HCT116 (cell line): ENCODE measurements around the gene LAMB4. TPM values are rescaled to one million over a fixed set of nuclear protein-coding genes. Genes with fewer than 3 reads are reported as not detected.

ENCODE experiments used
- ATAC-seq: fragments of 200-7000 bp; cut with Tn5 transposase; 2 replicates; pipeline ENCODE4 v1.9.1; 2020; ENCODE audit warnings: mild to moderate bottlenecking, moderate library complexity
- BruUV-seq: library from RNA; stranded (reverse); fragments of 400-500 nt; replicated peaks from 2 replicates; lab custom pipeline; 2021; lab: Mats Ljungman, UMichigan
- CTCF ChIA-PET: fragments of 300-600 bp; sonication (Branson Sonifier 250); formaldehyde crosslinking; loops from one replicate; lab custom pipeline; 2021; ENCODE audit warnings: antibody characterized with exemption; lab: Charles Lee
- POLR2A ChIA-PET: fragments of 300-600, 350-600 bp; sonication (Branson Sonifier 250); formaldehyde crosslinking; loops from one replicate; lab custom pipeline; 2021; ENCODE audit warnings: antibody characterized with exemption; lab: Charles Lee
- RAD21 ChIA-PET, 2 experiments: fragments of 300-600 bp; sonication (Branson Sonifier 250); formaldehyde crosslinking; loops; one replicate each; lab custom pipeline; 2023; ENCODE audit warnings: low total read pairs in 2 of 2; ENCODE audit not compliant: uncharacterized antibody in 2 of 2, unreplicated experiment in 2 of 2, low non-redundant PET in 1 of 2; lab: Charles Lee
- DNase-seq: peaks from one replicate; pipeline ENCODE4 v3.0.0-alpha.2; 2010; ENCODE audit warnings: low read depth, low spot score
- H2AFZ ChIP-seq: fragments of 200-600 bp; shearing (Covaris generic), sonication (generic); 2 replicates; pipeline ENCODE4 v1.6.1; 2017; ENCODE audit warnings: low read depth, mixed run types, mixed read lengths, antibody characterized with exemption, low read length; ENCODE audit not compliant: poor library complexity, severe bottlenecking
- H3K27ac ChIP-seq: 2 replicates; pipeline ENCODE4 v1.5.1; 2012; ENCODE audit warnings: low read depth, low read length
- H3K27me3 ChIP-seq: fragments of 200-600 bp; sonication (generic); 2 replicates; pipeline ENCODE4 v1.6.1; 2016; ENCODE audit warnings: mixed run types, low read length, mixed read lengths; ENCODE audit not compliant: insufficient read depth
- H3K36me3 ChIP-seq, 2 experiments: fragments of 200-500 bp in 1 of 2; fragments of 200-600 bp in 1 of 2; sonication (Bioruptor generic) in 1 of 2; sonication (generic) in 1 of 2; 2 replicates each; pipeline versions ENCODE4 v1.5.1 to v1.6.1; 2014 to 2016; ENCODE audit warnings: low read length in 2 of 2, inconsistent platforms in 1 of 2, mixed read lengths in 1 of 2, mixed run types in 1 of 2; ENCODE audit not compliant: insufficient read depth in 2 of 2, control insufficient read depth in 1 of 2
- H3K4me1 ChIP-seq, 2 experiments: fragments of 200-600 bp in 1 of 2; sonication (generic) in 1 of 2; 2 replicates each; pipeline versions ENCODE4 v1.5.1 to v1.6.1; 2012 to 2017; ENCODE audit warnings: low read length in 2 of 2, inconsistent platforms in 1 of 2, mild to moderate bottlenecking in 1 of 2, mixed read lengths in 1 of 2, mixed run types in 1 of 2, moderate library complexity in 1 of 2; ENCODE audit not compliant: insufficient read depth in 2 of 2, control insufficient read depth in 1 of 2
- H3K4me2 ChIP-seq: fragments of 200-600 bp; sonication (generic); 2 replicates; pipeline ENCODE4 v1.6.1; 2017; ENCODE audit warnings: mixed run types, low read length, mixed read lengths
- H3K4me3 ChIP-seq, 2 experiments: fragments of 200-600 bp in 1 of 2; sonication (generic) in 1 of 2; replicated peaks in 1 of 2; 2 replicates each; pipeline ENCODE4 v1.5.1; 2011 to 2016; ENCODE audit warnings: low read length in 2 of 2, control low read depth in 1 of 2, low read depth in 1 of 2, mild to moderate bottlenecking in 1 of 2, mixed read lengths in 1 of 2, mixed run types in 1 of 2
- H3K79me2 ChIP-seq: fragments of 200-600 bp; sonication (generic); 2 replicates; pipeline ENCODE4 v1.6.1; 2017; ENCODE audit warnings: mild to moderate bottlenecking, mixed run types, low read length, moderate library complexity, mixed read lengths; ENCODE audit not compliant: insufficient read depth
- H3K9ac ChIP-seq: fragments of 200-600 bp; sonication (generic); 2 replicates; pipeline ENCODE4 v1.6.1; 2016; ENCODE audit warnings: low read length, mixed read lengths
- H3K9me2 ChIP-seq: fragments of 200-600 bp; sonication (generic), shearing (Covaris generic); 2 replicates; pipeline ENCODE4 v1.6.1; 2017; ENCODE audit warnings: mixed run types, mild to moderate bottlenecking, moderate library complexity; ENCODE audit not compliant: insufficient read depth
- H3K9me3 ChIP-seq, 2 experiments: fragments of 200-500 bp in 1 of 2; fragments of 200-600 bp in 1 of 2; sonication (Bioruptor generic) in 1 of 2; sonication (generic) in 1 of 2; 2 replicates each; pipeline ENCODE4 v1.6.1; 2014 to 2017; ENCODE audit warnings: low read length in 2 of 2, mixed read lengths in 2 of 2, inconsistent platforms in 1 of 2, low read depth in 1 of 2, mild to moderate bottlenecking in 1 of 2, mixed run types in 1 of 2, moderate library complexity in 1 of 2; ENCODE audit not compliant: control insufficient read depth in 1 of 2, insufficient read depth in 1 of 2
- H4K20me1 ChIP-seq: fragments of 200-600 bp; sonication (generic), shearing (Covaris generic); 2 replicates; pipeline ENCODE4 v1.6.1; 2017; ENCODE audit warnings: mixed run types, mild to moderate bottlenecking, moderate library complexity; ENCODE audit not compliant: insufficient read depth
- CBX3 ChIP-seq: IDR thresholded peaks from 2 replicates; pipeline ENCODE4 v1.6.1; 2012; ENCODE audit warnings: low read depth
- ELF1 ChIP-seq: IDR thresholded peaks from 2 replicates; pipeline ENCODE4 v1.6.1; 2012; ENCODE audit warnings: low read depth, borderline replicate concordance
- EZH2 ChIP-seq: fragments of 200-600 bp; sonication (generic); IDR thresholded peaks from 2 replicates; pipeline ENCODE4 v1.6.1; 2017; ENCODE audit warnings: antibody characterized with exemption, mixed run types
- EZH2phosphoT487 ChIP-seq: fragments of 200-600 bp; IDR thresholded peaks from 2 replicates; pipeline ENCODE4 v1.6.1; 2018; ENCODE audit warnings: antibody characterized with exemption, borderline replicate concordance
- FOSL1 ChIP-seq: IDR thresholded peaks from 2 replicates; pipeline ENCODE4 v1.6.1; 2012; ENCODE audit warnings: low read depth
- POLR2A ChIP-seq: IDR thresholded peaks from 2 replicates; pipeline ENCODE4 v1.7.0; 2011; ENCODE audit warnings: borderline replicate concordance; ENCODE audit not compliant: insufficient read depth, insufficient read length; ENCODE audit errors: extremely low read depth
- POLR2AphosphoS5 ChIP-seq: IDR thresholded peaks from 2 replicates; pipeline ENCODE4 v1.6.1; 2011; ENCODE audit warnings: mild to moderate bottlenecking, low read depth, low read length, moderate library complexity
- RAD21 ChIP-seq: IDR thresholded peaks from 2 replicates; pipeline ENCODE4 v1.6.1; 2012; ENCODE audit warnings: low read depth, mild to moderate bottlenecking
- SRF ChIP-seq: IDR thresholded peaks from 2 replicates; pipeline ENCODE4 v1.6.1; 2012; ENCODE audit warnings: low read depth
- TCF7L2 ChIP-seq: IDR thresholded peaks from 2 replicates; pipeline ENCODE4 v1.7.0; 2011; ENCODE audit warnings: borderline replicate concordance, inconsistent platforms; ENCODE audit not compliant: insufficient read depth, insufficient read length; ENCODE audit errors: extremely low read depth
- ZFX ChIP-seq: fragments of 450-650 bp; IDR thresholded peaks from 2 replicates; pipeline ENCODE4 v1.6.1; 2017
- ZNF274 ChIP-seq: fragments of 200-500 bp; sonication (Bioruptor generic); IDR thresholded peaks from 2 replicates; pipeline ENCODE4 v1.6.1; 2014; ENCODE audit warnings: mild to moderate bottlenecking, low read depth, low read length, inconsistent platforms
- intact Hi-C: fragments of 100-400 bp; cut with micrococcal nuclease; formaldehyde crosslinking; loops from 2 replicates; pipeline ENCODE4 v1.10.0; 2022
- total RNA-seq: library from RNA; stranded (reverse); gene quantifications from one replicate; pipeline ENCODE4 v1.2.1, GENCODE V29; 2021; ENCODE audit not compliant: unreplicated experiment
- TF ChIP-seq, protein P1 (sequence below): IDR thresholded peaks from 2 replicates; pipeline ENCODE4 v1.6.1; 2012; ENCODE audit warnings: low read depth
- TF ChIP-seq, protein P2 (sequence below), 3 experiments: fragments of 200-600 bp in 1 of 3; sonication (generic) in 1 of 3; IDR thresholded peaks in 2 of 3; conservative IDR thresholded peaks in 1 of 3; 2 replicates each; pipeline ENCODE4 v1.5.1; 2012 to 2017; ENCODE audit warnings: low read depth in 2 of 3, low read length in 2 of 3, antibody characterized with exemption in 1 of 3, borderline replicate concordance in 1 of 3, control low read depth in 1 of 3, mild to moderate bottlenecking in 1 of 3, mixed read lengths in 1 of 3, mixed run types in 1 of 3, moderate library complexity in 1 of 3; ENCODE audit not compliant: insufficient read depth in 1 of 3
- TF ChIP-seq, protein P3 (sequence below): IDR thresholded peaks from 2 replicates; pipeline ENCODE4 v1.6.1; 2012
- TF ChIP-seq, protein P4 (sequence below): IDR thresholded peaks from 2 replicates; pipeline ENCODE4 v1.6.1; 2012
- TF ChIP-seq, protein P5 (sequence below): IDR thresholded peaks from 2 replicates; pipeline ENCODE4 v1.6.1; 2011; ENCODE audit warnings: mild to moderate bottlenecking, low read length, moderate library complexity; ENCODE audit not compliant: insufficient replicate concordance; ENCODE audit errors: extremely low read depth

The LAMB4 gene
- total RNA-seq, 1 experiment from 2014 or later: not detected

DNA sequence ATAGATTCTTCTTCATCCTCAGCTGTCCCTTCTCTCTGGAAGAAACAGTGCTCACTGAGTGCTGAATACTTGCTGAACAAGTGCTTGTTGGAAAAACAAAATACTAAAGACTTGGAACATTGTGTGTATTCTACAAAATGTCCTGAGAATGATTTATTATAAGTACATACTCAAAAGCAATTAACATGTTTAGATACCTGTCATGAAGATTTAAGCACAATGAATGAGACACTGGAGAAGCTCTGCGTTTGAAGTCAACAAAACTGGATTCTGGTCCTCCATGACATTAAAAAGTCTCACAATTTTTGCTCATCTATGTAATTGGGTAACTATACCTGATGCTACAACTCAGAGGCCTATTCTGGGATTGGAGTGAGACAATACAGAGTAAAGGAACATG lies 92.4 kb downstream of the LAMB4 start (continued):
- TF ChIP-seq, protein P1, sequence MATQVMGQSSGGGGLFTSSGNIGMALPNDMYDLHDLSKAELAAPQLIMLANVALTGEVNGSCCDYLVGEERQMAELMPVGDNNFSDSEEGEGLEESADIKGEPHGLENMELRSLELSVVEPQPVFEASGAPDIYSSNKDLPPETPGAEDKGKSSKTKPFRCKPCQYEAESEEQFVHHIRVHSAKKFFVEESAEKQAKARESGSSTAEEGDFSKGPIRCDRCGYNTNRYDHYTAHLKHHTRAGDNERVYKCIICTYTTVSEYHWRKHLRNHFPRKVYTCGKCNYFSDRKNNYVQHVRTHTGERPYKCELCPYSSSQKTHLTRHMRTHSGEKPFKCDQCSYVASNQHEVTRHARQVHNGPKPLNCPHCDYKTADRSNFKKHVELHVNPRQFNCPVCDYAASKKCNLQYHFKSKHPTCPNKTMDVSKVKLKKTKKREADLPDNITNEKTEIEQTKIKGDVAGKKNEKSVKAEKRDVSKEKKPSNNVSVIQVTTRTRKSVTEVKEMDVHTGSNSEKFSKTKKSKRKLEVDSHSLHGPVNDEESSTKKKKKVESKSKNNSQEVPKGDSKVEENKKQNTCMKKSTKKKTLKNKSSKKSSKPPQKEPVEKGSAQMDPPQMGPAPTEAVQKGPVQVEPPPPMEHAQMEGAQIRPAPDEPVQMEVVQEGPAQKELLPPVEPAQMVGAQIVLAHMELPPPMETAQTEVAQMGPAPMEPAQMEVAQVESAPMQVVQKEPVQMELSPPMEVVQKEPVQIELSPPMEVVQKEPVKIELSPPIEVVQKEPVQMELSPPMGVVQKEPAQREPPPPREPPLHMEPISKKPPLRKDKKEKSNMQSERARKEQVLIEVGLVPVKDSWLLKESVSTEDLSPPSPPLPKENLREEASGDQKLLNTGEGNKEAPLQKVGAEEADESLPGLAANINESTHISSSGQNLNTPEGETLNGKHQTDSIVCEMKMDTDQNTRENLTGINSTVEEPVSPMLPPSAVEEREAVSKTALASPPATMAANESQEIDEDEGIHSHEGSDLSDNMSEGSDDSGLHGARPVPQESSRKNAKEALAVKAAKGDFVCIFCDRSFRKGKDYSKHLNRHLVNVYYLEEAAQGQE: no peak
- no peak for TF ChIP-seq TCF7L2

DNA sequence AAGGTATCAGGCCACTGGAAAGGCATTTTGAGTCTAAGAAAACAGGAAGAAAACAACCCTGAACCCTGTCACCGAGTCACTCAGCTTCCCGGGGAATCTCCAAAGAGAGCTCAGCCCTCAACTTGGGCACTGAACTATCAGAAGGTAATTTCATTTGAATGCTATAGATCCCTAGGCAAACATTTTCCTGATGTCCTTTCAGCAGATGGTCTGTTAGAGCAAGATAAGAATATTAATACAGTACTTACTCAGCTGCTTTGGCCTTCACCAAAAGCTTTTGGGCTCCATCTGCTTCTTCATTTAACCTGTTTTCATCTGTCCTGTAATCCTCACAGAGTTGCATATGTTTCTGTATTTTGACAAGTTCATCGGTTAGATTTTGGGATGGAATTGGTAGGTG lies 93.0 kb downstream of the LAMB4 start:
- ChIA-PET RAD21 (no interaction called here), CTCF (no interaction called here), POLR2A (no interaction called here)
- H3K4me1 ChIP-seq: no peaks in the 10 kb centered on the region
- H3K79me2 ChIP-seq: no peaks in the 10 kb centered on the region
- H3K9ac ChIP-seq: no peak overlapping the region
- no peak overlapping the region for H3K4me3 ChIP-seq
- ATAC-seq (no peak), DNase-seq (no peak)
- no TSS peak for BruUV-seq
- H3K9me2 ChIP-seq: no peaks in the 10 kb centered on the region
- H3K36me3 ChIP-seq: no peaks in the 10 kb centered on the region
- H2AFZ ChIP-seq: no peak overlapping the region
- no peaks in the 10 kb centered on the region for H4K20me1 ChIP-seq
- no peak overlapping the region for H3K4me2 ChIP-seq
- no peaks in the 10 kb centered on the region for H3K27me3 ChIP-seq
- no peak overlapping the region for H3K27ac ChIP-seq
- no peaks in the 10 kb centered on the region for H3K9me3 ChIP-seq
- no peak for TF ChIP-seq TCF7L2
- TF ChIP-seq RAD21: no peak
- TF ChIP-seq, protein P2, sequence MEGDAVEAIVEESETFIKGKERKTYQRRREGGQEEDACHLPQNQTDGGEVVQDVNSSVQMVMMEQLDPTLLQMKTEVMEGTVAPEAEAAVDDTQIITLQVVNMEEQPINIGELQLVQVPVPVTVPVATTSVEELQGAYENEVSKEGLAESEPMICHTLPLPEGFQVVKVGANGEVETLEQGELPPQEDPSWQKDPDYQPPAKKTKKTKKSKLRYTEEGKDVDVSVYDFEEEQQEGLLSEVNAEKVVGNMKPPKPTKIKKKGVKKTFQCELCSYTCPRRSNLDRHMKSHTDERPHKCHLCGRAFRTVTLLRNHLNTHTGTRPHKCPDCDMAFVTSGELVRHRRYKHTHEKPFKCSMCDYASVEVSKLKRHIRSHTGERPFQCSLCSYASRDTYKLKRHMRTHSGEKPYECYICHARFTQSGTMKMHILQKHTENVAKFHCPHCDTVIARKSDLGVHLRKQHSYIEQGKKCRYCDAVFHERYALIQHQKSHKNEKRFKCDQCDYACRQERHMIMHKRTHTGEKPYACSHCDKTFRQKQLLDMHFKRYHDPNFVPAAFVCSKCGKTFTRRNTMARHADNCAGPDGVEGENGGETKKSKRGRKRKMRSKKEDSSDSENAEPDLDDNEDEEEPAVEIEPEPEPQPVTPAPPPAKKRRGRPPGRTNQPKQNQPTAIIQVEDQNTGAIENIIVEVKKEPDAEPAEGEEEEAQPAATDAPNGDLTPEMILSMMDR (IDR thresholded peaks at IDR 0.05 in 2 of 3, conservative IDR thresholded peaks at IDR 0.05 in 1 of 3; ENCODE audit: borderline replicate concordance in 1 of 3, insufficient read depth in 1 of 3, low read depth in 2 of 3, low read length in 2 of 3): no peak
- no peak for TF ChIP-seq ZFX
- TF ChIP-seq, protein P3, sequence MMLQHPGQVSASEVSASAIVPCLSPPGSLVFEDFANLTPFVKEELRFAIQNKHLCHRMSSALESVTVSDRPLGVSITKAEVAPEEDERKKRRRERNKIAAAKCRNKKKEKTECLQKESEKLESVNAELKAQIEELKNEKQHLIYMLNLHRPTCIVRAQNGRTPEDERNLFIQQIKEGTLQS: no peak
- no peak for TF ChIP-seq POLR2A
- no peak for TF ChIP-seq POLR2AphosphoS5
- no peak for TF ChIP-seq ELF1
- no peak for TF ChIP-seq FOSL1
- TF ChIP-seq EZH2phosphoT487: no peak
- no peak for TF ChIP-seq SRF
- TF ChIP-seq, protein P4, sequence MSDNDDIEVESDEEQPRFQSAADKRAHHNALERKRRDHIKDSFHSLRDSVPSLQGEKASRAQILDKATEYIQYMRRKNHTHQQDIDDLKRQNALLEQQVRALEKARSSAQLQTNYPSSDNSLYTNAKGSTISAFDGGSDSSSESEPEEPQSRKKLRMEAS: no peak
- no peak for TF ChIP-seq ZNF274
- TF ChIP-seq, protein P5, sequence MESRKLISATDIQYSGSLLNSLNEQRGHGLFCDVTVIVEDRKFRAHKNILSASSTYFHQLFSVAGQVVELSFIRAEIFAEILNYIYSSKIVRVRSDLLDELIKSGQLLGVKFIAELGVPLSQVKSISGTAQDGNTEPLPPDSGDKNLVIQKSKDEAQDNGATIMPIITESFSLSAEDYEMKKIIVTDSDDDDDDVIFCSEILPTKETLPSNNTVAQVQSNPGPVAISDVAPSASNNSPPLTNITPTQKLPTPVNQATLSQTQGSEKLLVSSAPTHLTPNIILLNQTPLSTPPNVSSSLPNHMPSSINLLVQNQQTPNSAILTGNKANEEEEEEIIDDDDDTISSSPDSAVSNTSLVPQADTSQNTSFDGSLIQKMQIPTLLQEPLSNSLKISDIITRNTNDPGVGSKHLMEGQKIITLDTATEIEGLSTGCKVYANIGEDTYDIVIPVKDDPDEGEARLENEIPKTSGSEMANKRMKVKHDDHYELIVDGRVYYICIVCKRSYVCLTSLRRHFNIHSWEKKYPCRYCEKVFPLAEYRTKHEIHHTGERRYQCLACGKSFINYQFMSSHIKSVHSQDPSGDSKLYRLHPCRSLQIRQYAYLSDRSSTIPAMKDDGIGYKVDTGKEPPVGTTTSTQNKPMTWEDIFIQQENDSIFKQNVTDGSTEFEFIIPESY: no peak
- TF ChIP-seq CBX3: no peak
- no peak for TF ChIP-seq EZH2
- TF ChIP-seq, all 23 proteins: peak for 0
- intact Hi-C loops: no loop called here
